ENCODE results near the gene PODXL2. TPM values are rescaled to one million over a fixed set of nuclear protein-coding genes. Genes with fewer than 3 reads are reported as not detected.

Gene PODXL2
- total RNA-seq, 1 experiment from 2014 or later = 5.7 TPM

GRCh38 chr3:127670761-127671522 is 42.0 kb downstream of the PODXL2 start:
- Histone ChIP-seq H3K79me2 (ENCODE audit: insufficient read depth, low read length) (no peaks in the 10 kb centered on the region), H3K27ac (ENCODE audit: low read depth, low read length) (no peak overlapping the region), H3K9me2 (ENCODE audit: insufficient read depth) (no peaks in the 10 kb centered on the region), H4K20me1 (ENCODE audit: insufficient read depth) (no peaks in the 10 kb centered on the region), H3K36me3 (ENCODE audit: control insufficient read depth in 1 of 2, insufficient read depth in 2 of 2, low read length in 2 of 2) (no peaks in the 10 kb centered on the region), H3K4me2 (ENCODE audit: low read length) (peak overlapping the region; percentile 98), H2AFZ (ENCODE audit: low read depth, low read length, poor library complexity, severe bottlenecking) (no peak overlapping the region), H3K4me3 (replicated peaks in 1 of 2; ENCODE audit: low read depth in 1 of 2, low read length in 2 of 2) (no peak overlapping the region; a peak in 1 of 4 replicates), H3K4me1 (ENCODE audit: control insufficient read depth in 1 of 2, insufficient read depth in 2 of 2, low read length in 2 of 2) (peaks cover 0 to 19% of the 10 kb centered on the region in 2 experiments; a peak in 2 of 4 replicates), H3K9me3 (ENCODE audit: control insufficient read depth in 1 of 2, insufficient read depth in 1 of 2, low read depth in 1 of 2, low read length in 2 of 2) (no peaks in the 10 kb centered on the region), H3K27me3 (ENCODE audit: insufficient read depth, low read length) (no peaks in the 10 kb centered on the region), H3K9ac (ENCODE audit: low read length) (no peak overlapping the region)
- POLR2A ChIA-PET = no interaction called here
- intact Hi-C loops (cut with micrococcal nuclease) = no loop called here
- BruUV-seq (replicated peaks) = no TSS peak
- DNase-seq (ENCODE audit: low read depth, low spot score) = no peak
- CTCF ChIA-PET = no interaction called here
- TF ChIP-seq SP1 (IDR thresholded peaks at IDR 0.05; ENCODE audit: low read depth) (no peak), TCF7L2 (IDR thresholded peaks at IDR 0.05; ENCODE audit: borderline replicate concordance, extremely low read depth, insufficient read depth, insufficient read length) (no peak), FOSL1 (IDR thresholded peaks at IDR 0.05; ENCODE audit: low read depth) (no peak), CBX3 (IDR thresholded peaks at IDR 0.05; ENCODE audit: low read depth) (no peak), YY1 (IDR thresholded peaks at IDR 0.05; ENCODE audit: extremely low read depth, insufficient replicate concordance, low read depth, low read length) (no peak), REST (IDR thresholded peaks at IDR 0.05; ENCODE audit: low read depth) (no peak), SIN3A (IDR thresholded peaks at IDR 0.05; ENCODE audit: low read depth) (no peak), EZH2phosphoT487 (IDR thresholded peaks at IDR 0.05; ENCODE audit: borderline replicate concordance) (no peak), MAX (IDR thresholded peaks at IDR 0.05) (no peak), POLR2AphosphoS5 (IDR thresholded peaks at IDR 0.05; ENCODE audit: low read depth, low read length) (no peak), ZFX (IDR thresholded peaks at IDR 0.05) (no peak), ZBTB33 (IDR thresholded peaks at IDR 0.05; ENCODE audit: extremely low read depth, insufficient replicate concordance, low read length) (no peak), ELF1 (IDR thresholded peaks at IDR 0.05; ENCODE audit: borderline replicate concordance, low read depth) (no peak), EGR1 (IDR thresholded peaks at IDR 0.05; ENCODE audit: low read depth) (no peak), EZH2 (IDR thresholded peaks at IDR 0.05) (no peak), ATF3 (IDR thresholded peaks at IDR 0.05) (no peak), CTCF (IDR thresholded peaks at IDR 0.05 in 2 of 3, conservative IDR thresholded peaks at IDR 0.05 in 1 of 3; ENCODE audit: borderline replicate concordance in 1 of 3, insufficient read depth in 1 of 3, low read depth in 2 of 3, low read length in 2 of 3) (no peak), RAD21 (IDR thresholded peaks at IDR 0.05; ENCODE audit: low read depth) (no peak)
- ATAC-seq = no peak
- RAD21 ChIA-PET (ENCODE audit: low non-redundant PET in 1 of 2, low total read pairs in 2 of 2, uncharacterized antibody in 2 of 2, unreplicated experiment in 2 of 2) = no interaction called here
